H1 (cell line): ENCODE measurements around the gene STX11.

ENCODE experiments used
- CBX8 ChIP-seq: fragments of 300-800, 300-1000 bp; sonication (generic); IDR thresholded peaks from 2 replicates; pipeline ENCODE4 v1.7.1; 2016; ENCODE audit warnings: low read depth, low read length, borderline replicate concordance
- EP300 ChIP-seq, 2 experiments: IDR thresholded peaks; 1 replicate in 1 of 2; 2 replicates in 1 of 2; pipeline ENCODE4 v1.6.1; 2011 to 2012; ENCODE audit warnings: low read depth in 2 of 2, low read length in 2 of 2, mild to moderate bottlenecking in 2 of 2, borderline replicate concordance in 1 of 2, inconsistent platforms in 1 of 2, moderate library complexity in 1 of 2
- HDAC6 ChIP-seq: IDR thresholded peaks from one replicate; pipeline ENCODE4 v1.7.1; 2012; ENCODE audit warnings: low read depth, mild to moderate bottlenecking, inconsistent platforms, low read length, moderate library complexity
- JUN ChIP-seq: IDR thresholded peaks from 2 replicates; pipeline ENCODE4 v1.6.1; 2011; ENCODE audit warnings: low read depth, mild to moderate bottlenecking, improper control_type of control experiment, low read length
- JUND ChIP-seq: IDR thresholded peaks from 2 replicates; pipeline ENCODE4 v1.6.1; 2011; ENCODE audit warnings: mild to moderate bottlenecking, improper control_type of control experiment, low read length
- POLR2A ChIP-seq, 2 experiments: IDR thresholded peaks; 1 replicate in 1 of 2; 2 replicates in 1 of 2; pipeline ENCODE4 v1.6.1; 2011; ENCODE audit warnings: low read depth in 2 of 2, low read length in 2 of 2, mild to moderate bottlenecking in 2 of 2; ENCODE audit errors: control extremely low read depth in 1 of 2
- POLR2AphosphoS5 ChIP-seq: IDR thresholded peaks from 2 replicates; pipeline ENCODE4 v1.6.1; 2011; ENCODE audit warnings: low read depth, low read length
- POU5F1 ChIP-seq: IDR thresholded peaks from 2 replicates; pipeline ENCODE4 v1.6.1; 2011; ENCODE audit warnings: low read depth, mild to moderate bottlenecking, low read length, moderate library complexity
- SIN3A ChIP-seq, 2 experiments: IDR thresholded peaks in 1 of 2; conservative IDR thresholded peaks in 1 of 2; 2 replicates each; pipeline ENCODE4 v1.6.1; 2011 to 2012; ENCODE audit warnings: low read length in 2 of 2, improper control_type of control experiment in 1 of 2, low read depth in 1 of 2, mild to moderate bottlenecking in 1 of 2
- TAF1 ChIP-seq: IDR thresholded peaks from 2 replicates; pipeline ENCODE4 v1.6.1; 2011; ENCODE audit warnings: mild to moderate bottlenecking, low read depth, low read length
- TF ChIP-seq, protein P1 (sequence below), 3 experiments: IDR thresholded peaks; 1 replicate in 2 of 3; 2 replicates in 1 of 3; pipeline versions ENCODE4 v1.5.1 to v1.6.1; 2011; ENCODE audit warnings: low read length in 3 of 3, mild to moderate bottlenecking in 3 of 3, inconsistent platforms in 2 of 3, low read depth in 1 of 3, moderate library complexity in 1 of 3; ENCODE audit not compliant: insufficient read depth in 1 of 3; ENCODE audit errors: control extremely low read depth in 1 of 3

DNA sequence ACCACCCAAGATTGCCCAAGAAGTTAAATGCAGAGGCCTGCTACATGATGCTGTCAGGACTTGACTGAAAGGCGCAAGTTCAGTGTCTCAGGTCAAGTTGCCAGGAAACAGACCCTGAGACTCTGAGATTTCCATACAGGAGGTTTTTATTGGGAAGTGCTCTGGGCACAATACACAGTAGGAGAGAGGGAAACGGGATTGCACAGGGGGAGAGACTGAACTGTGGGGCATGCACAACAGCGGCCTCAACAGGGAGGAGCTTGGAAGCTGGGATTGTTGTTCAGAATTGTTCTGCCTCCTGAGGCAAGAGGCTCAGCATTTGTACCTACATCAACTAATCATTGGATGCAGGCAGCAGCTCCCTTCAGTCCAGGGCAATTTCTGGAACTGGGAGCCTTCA is 6.7 kb downstream of the STX11 start:
- TF ChIP-seq, protein P1, sequence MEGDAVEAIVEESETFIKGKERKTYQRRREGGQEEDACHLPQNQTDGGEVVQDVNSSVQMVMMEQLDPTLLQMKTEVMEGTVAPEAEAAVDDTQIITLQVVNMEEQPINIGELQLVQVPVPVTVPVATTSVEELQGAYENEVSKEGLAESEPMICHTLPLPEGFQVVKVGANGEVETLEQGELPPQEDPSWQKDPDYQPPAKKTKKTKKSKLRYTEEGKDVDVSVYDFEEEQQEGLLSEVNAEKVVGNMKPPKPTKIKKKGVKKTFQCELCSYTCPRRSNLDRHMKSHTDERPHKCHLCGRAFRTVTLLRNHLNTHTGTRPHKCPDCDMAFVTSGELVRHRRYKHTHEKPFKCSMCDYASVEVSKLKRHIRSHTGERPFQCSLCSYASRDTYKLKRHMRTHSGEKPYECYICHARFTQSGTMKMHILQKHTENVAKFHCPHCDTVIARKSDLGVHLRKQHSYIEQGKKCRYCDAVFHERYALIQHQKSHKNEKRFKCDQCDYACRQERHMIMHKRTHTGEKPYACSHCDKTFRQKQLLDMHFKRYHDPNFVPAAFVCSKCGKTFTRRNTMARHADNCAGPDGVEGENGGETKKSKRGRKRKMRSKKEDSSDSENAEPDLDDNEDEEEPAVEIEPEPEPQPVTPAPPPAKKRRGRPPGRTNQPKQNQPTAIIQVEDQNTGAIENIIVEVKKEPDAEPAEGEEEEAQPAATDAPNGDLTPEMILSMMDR (IDR thresholded peaks at IDR 0.05; ENCODE audit: control extremely low read depth in 1 of 3, insufficient read depth in 1 of 3, low read depth in 1 of 3, low read length in 3 of 3): no peak
- TF ChIP-seq JUN (no peak), EP300 (IDR thresholded peaks at IDR 0.05; ENCODE audit: borderline replicate concordance in 1 of 2, low read depth in 2 of 2, low read length in 2 of 2) (no peak), TAF1 (no peak), POLR2A (IDR thresholded peaks at IDR 0.05; ENCODE audit: control extremely low read depth in 1 of 2, low read depth in 2 of 2, low read length in 2 of 2) (no peak), SIN3A (conservative IDR thresholded peaks at IDR 0.05 in 1 of 2, IDR thresholded peaks at IDR 0.05 in 1 of 2; ENCODE audit: low read depth in 1 of 2, low read length in 2 of 2) (no peak), HDAC6 (no peak), JUND (no peak), POLR2AphosphoS5 (no peak), POU5F1 (no peak), CBX8 (no peak)
